Activated CD4-positive, alpha-beta T cell treated with anti-CD3 and anti-CD28 coated beads, Interleukin-2, amount 10 ng/mL, durations not matched to agents 7 days and 5 days (primary cell): ENCODE results near the gene ZBTB3. TPM values are rescaled to one million over a fixed set of nuclear protein-coding genes. Genes with fewer than 3 reads are reported as not detected.
"Not testable (repeated sequence)": the region's sequence is repeated elsewhere in the genome, so short reads cannot be mapped to it uniquely, and the experiment has no call there.

Source experiments
- CTCF ChIA-PET: fragments of 350-600 bp; sonication (Branson Sonifier 250); formaldehyde crosslinking; loops from one replicate; lab custom pipeline; 2021; ENCODE audit warnings: antibody characterized with exemption; lab: Charles Lee
- POLR2A ChIA-PET: fragments of 350-600 bp; sonication (Branson Sonifier 250); formaldehyde crosslinking; loops from one replicate; lab custom pipeline; 2021; ENCODE audit warnings: antibody characterized with exemption; lab: Charles Lee
- DNase-seq: peaks from one replicate; pipeline ENCODE4 v3.0.0-alpha.2; 2020
- H3K27ac Mint-ChIP-seq: one replicate; pipeline ENCODE4 v1.8.0; 2021; ENCODE audit warnings: mild to moderate bottlenecking, moderate library complexity, mixed read lengths
- H3K27me3 Mint-ChIP-seq: one replicate; pipeline ENCODE4 v1.8.0; 2021; ENCODE audit warnings: mixed read lengths
- H3K36me3 Mint-ChIP-seq: one replicate; pipeline ENCODE4 v1.8.0; 2021; ENCODE audit warnings: low read depth, mixed read lengths
- H3K4me1 Mint-ChIP-seq: one replicate; pipeline ENCODE4 v1.8.0; 2021; ENCODE audit warnings: mixed read lengths
- H3K4me3 Mint-ChIP-seq: one replicate; pipeline ENCODE4 v1.8.0; 2021; ENCODE audit warnings: mild to moderate bottlenecking, moderate library complexity, mixed read lengths
- H3K9me3 Mint-ChIP-seq: one replicate; pipeline ENCODE4 v1.8.0; 2021; ENCODE audit warnings: mixed read lengths
- total RNA-seq, 2 experiments: library from RNA; stranded (reverse); gene quantifications; one replicate each; pipeline ENCODE4 v1.2.3, GENCODE V29; 2021

Gene ZBTB3
- total RNA-seq, 2 experiments from 2014 or later = 14.3 to 18.5 TPM

- POLR2A ChIA-PET = interaction anchor here (0.6 to 2.5 kb wide), 4 partner anchors 33 to 195 kb away, joined by 3 to 24 read pairs (median 6); partner anchors contain the start of genes STX5, TUT1 and ZBTB3
- CTCF ChIA-PET = interaction anchor here (0.6 to 9.0 kb wide), 52 partner anchors 9 to 951 kb away, joined by 3 to 170 read pairs (median 6); partner anchors contain the start of genes BSCL2, GANAB, GNG3 and HNRNPUL2
- no peaks in the 10 kb centered on the region for H3K27me3 Mint-ChIP-seq
- H3K36me3 Mint-ChIP-seq = peaks cover 43% of the 10 kb centered on the region
- H3K27ac Mint-ChIP-seq = peak overlapping the region; percentile 93
- peaks cover 42% of the 10 kb centered on the region for H3K4me1 Mint-ChIP-seq
- peak overlapping the region; percentile 78 for H3K4me3 Mint-ChIP-seq
- DNase-seq = peak; percentile 87
- no peaks in the 10 kb centered on the region for H3K9me3 Mint-ChIP-seq
These were observed 32.5 kb upstream of the ZBTB3 start for GRCh38 chr11:62786318-62787004.

- Mint-ChIP-seq H3K4me1 (peaks cover 11% of the 10 kb centered on the region), H3K4me3 (no peak overlapping the region), H3K27me3 (no peaks in the 10 kb centered on the region), H3K27ac (no peak overlapping the region), H3K9me3 (no peaks in the 10 kb centered on the region), H3K36me3 (peaks cover 23% of the 10 kb centered on the region)
- no peak for DNase-seq
- ChIA-PET CTCF (no interaction called here), POLR2A (no interaction called here)
These were observed 28.8 kb upstream of the ZBTB3 start for GRCh38 chr11:62782753-62783152.

- no peaks in the 10 kb centered on the region for H3K27me3 Mint-ChIP-seq
- peaks cover 8% of the 10 kb centered on the region for H3K4me1 Mint-ChIP-seq
- no peak for DNase-seq
- POLR2A ChIA-PET = interaction anchor here (0.6 kb wide), 1 partner anchor 41 kb away, joined by 3 read pairs; no protein-coding TSS in a partner anchor
- CTCF ChIA-PET = interaction anchor here (1.2 to 13.5 kb wide), 2 partner anchors 10 to 63 kb away, joined by 3 to 170 read pairs; partner anchors contain the start of genes TMEM179B and TMEM223
- H3K9me3 Mint-ChIP-seq = no peaks in the 10 kb centered on the region
- no peak overlapping the region for H3K4me3 Mint-ChIP-seq
- H3K36me3 Mint-ChIP-seq = peaks cover 31% of the 10 kb centered on the region
- H3K27ac Mint-ChIP-seq = no peak overlapping the region
These were observed 24.5 kb upstream of the ZBTB3 start for GRCh38 chr11:62778441-62778840.

GRCh38 chr11:62777389-62777788, 23.4 kb upstream of the ZBTB3 start:
- Mint-ChIP-seq H3K9me3 (no peaks in the 10 kb centered on the region), H3K4me1 (peaks cover 8% of the 10 kb centered on the region), H3K27me3 (no peaks in the 10 kb centered on the region), H3K4me3 (no peak overlapping the region), H3K36me3 (peaks cover 25% of the 10 kb centered on the region), H3K27ac (peak overlapping the region; percentile 61)
- POLR2A ChIA-PET = no interaction called here
- CTCF ChIA-PET = interaction anchor here (1.0 to 13.5 kb wide), 2 partner anchors 11 to 105 kb away, joined by 4 to 170 read pairs; partner anchors contain the start of genes LBHD1, TMEM179B and TMEM223
- no peak for DNase-seq

GRCh38 chr11:62775646-62776045, 21.7 kb upstream of the ZBTB3 start:
- Mint-ChIP-seq H3K36me3 (peaks cover 25% of the 10 kb centered on the region), H3K4me3 (no peak overlapping the region), H3K27ac (no peak overlapping the region), H3K27me3 (no peaks in the 10 kb centered on the region), H3K4me1 (peaks cover 15% of the 10 kb centered on the region), H3K9me3 (no peaks in the 10 kb centered on the region)
- ChIA-PET CTCF (interaction anchor here (1.0 to 13.5 kb wide), 2 partner anchors 13 to 68 kb away, joined by 3 to 170 read pairs; partner anchors contain the start of genes BSCL2, GNG3, TMEM179B and TMEM223), POLR2A (no interaction called here)
- DNase-seq = no peak

GRCh38 chr11:62774407-62774806, 20.4 kb upstream of the ZBTB3 start:
- Mint-ChIP-seq H3K27ac (no peak overlapping the region), H3K36me3 (peaks cover 27% of the 10 kb centered on the region), H3K4me1 (peaks cover 27% of the 10 kb centered on the region), H3K27me3 (no peaks in the 10 kb centered on the region), H3K4me3 (no peak overlapping the region), H3K9me3 (no peaks in the 10 kb centered on the region)
- DNase-seq = no peak
- POLR2A ChIA-PET = no interaction called here
- CTCF ChIA-PET = interaction anchor here (0.7 to 13.5 kb wide), 3 partner anchors 14 to 119 kb away, joined by 3 to 170 read pairs (median 4); partner anchors contain the start of genes TMEM179B and TMEM223

- H3K4me3 Mint-ChIP-seq = peak within 1 kb of the TSS; percentile 79
- ChIA-PET CTCF (interaction anchor here (0.7 to 13.5 kb wide), 11 partner anchors 9 to 118 kb away, joined by 3 to 170 read pairs (median 3); partner anchors contain the start of genes INTS5, POLR2G, STX5 and TMEM179B), POLR2A (interaction anchor here (1.0 to 1.2 kb wide), 3 partner anchors 18 to 110 kb away, joined by 3 to 4 read pairs (median 4); partner anchors contain the start of genes SLC3A2 and ZBTB3)
- H3K27me3 Mint-ChIP-seq = no peaks in the 10 kb centered on the region
- peaks cover 26% of the 10 kb centered on the region for H3K4me1 Mint-ChIP-seq
- H3K9me3 Mint-ChIP-seq = no peaks in the 10 kb centered on the region
- peaks cover 20% of the 10 kb centered on the region for H3K36me3 Mint-ChIP-seq
- peak; percentile 95 for DNase-seq
- peak within 1 kb of the TSS; percentile 93 for H3K27ac Mint-ChIP-seq
These were observed 17.4 kb upstream of the ZBTB3 start, which contains the start of gene TAF6L for GRCh38 chr11:62771144-62772021. TSS of gene TAF6L (plus strand) at chr11:62771396. CDS start at chr11:62775784, 4,388 bp downstream.

GRCh38 chr11:62770778-62771143, 16.8 kb upstream of the ZBTB3 start:
- H3K36me3 Mint-ChIP-seq = peaks cover 20% of the 10 kb centered on the region
- peaks cover 26% of the 10 kb centered on the region for H3K4me1 Mint-ChIP-seq
- H3K4me3 Mint-ChIP-seq = peak overlapping the region; percentile 79

GRCh38 chr11:62760867-62761227, 6.9 kb upstream of the ZBTB3 start:
- not testable (repeated sequence) for H3K9me3 Mint-ChIP-seq, H3K27me3 Mint-ChIP-seq, DNase-seq
- H3K4me1 Mint-ChIP-seq = peaks cover 19% of the 10 kb centered on the region
- ChIA-PET POLR2A (interaction anchor here (1.1 to 1.3 kb wide), 2 partner anchors 9 to 169 kb away, joined by 3 to 4 read pairs; partner anchors contain the start of gene TUT1), CTCF (interaction anchor here (0.7 to 5.1 kb wide), 5 partner anchors 11 to 120 kb away, joined by 3 to 34 read pairs (median 4); partner anchors contain the start of genes SLC3A2 and TMEM179B)
- peak overlapping the region; percentile 97 for H3K27ac Mint-ChIP-seq
- H3K4me3 Mint-ChIP-seq = peak overlapping the region; percentile 98
- H3K36me3 Mint-ChIP-seq = peaks cover 10% of the 10 kb centered on the region

More at GRCh38 chr11:62770778-62771143, 16.8 kb upstream of the ZBTB3 start:
- CTCF ChIA-PET = interaction anchor here (0.9 to 13.5 kb wide), 7 partner anchors 9 to 118 kb away, joined by 3 to 170 read pairs (median 3); partner anchors contain the start of genes INTS5, POLR2G, STX5 and TMEM179B
- no peaks in the 10 kb centered on the region for H3K9me3 Mint-ChIP-seq
- POLR2A ChIA-PET = interaction anchor here (1.0 to 1.2 kb wide), 2 partner anchors 17 to 110 kb away, joined by 3 to 4 read pairs; partner anchors contain the start of genes SLC3A2 and ZBTB3
- peak overlapping the region; percentile 93 for H3K27ac Mint-ChIP-seq
- H3K27me3 Mint-ChIP-seq = no peaks in the 10 kb centered on the region
- no peak for DNase-seq

- Mint-ChIP-seq H3K9me3 (no peaks in the 10 kb centered on the region), H3K4me3 (no peak overlapping the region), H3K27ac (no peak overlapping the region), H3K36me3 (peaks cover 5% of the 10 kb centered on the region), H3K4me1 (peaks cover 26% of the 10 kb centered on the region), H3K27me3 (no peaks in the 10 kb centered on the region)
- POLR2A ChIA-PET = no interaction called here
- DNase-seq = no peak
- CTCF ChIA-PET = interaction anchor here (0.5 to 5.1 kb wide), 5 partner anchors 13 to 74 kb away, joined by 3 to 34 read pairs (median 6); partner anchors contain the start of genes STX5, TAF6L and TMEM179B
These were observed 4.2 kb upstream of the ZBTB3 start for GRCh38 chr11:62757846-62758788.

GRCh38 chr11:62755086-62755615, 1.2 kb upstream of the ZBTB3 start:
- Mint-ChIP-seq H3K27ac (peak overlapping the region; percentile 4), H3K36me3 (peaks cover 11% of the 10 kb centered on the region), H3K4me3 (peak overlapping the region; percentile 30), H3K4me1 (peaks cover 22% of the 10 kb centered on the region), H3K27me3 (no peaks in the 10 kb centered on the region), H3K9me3 (no peaks in the 10 kb centered on the region)
- CTCF ChIA-PET = interaction anchor here (1.8 to 3.7 kb wide), 3 partner anchors 14 to 31 kb away, joined by 4 to 15 read pairs (median 10); partner anchors contain the start of gene HNRNPUL2
- POLR2A ChIA-PET = no interaction called here
- no peak for DNase-seq
